Measurements from ENCODE around the gene GM2A.
"Not testable (repeated sequence)": the region's sequence is repeated elsewhere in the genome, so short reads cannot be mapped to it uniquely, and the experiment has no call there.

Gene GM2A

DNA sequence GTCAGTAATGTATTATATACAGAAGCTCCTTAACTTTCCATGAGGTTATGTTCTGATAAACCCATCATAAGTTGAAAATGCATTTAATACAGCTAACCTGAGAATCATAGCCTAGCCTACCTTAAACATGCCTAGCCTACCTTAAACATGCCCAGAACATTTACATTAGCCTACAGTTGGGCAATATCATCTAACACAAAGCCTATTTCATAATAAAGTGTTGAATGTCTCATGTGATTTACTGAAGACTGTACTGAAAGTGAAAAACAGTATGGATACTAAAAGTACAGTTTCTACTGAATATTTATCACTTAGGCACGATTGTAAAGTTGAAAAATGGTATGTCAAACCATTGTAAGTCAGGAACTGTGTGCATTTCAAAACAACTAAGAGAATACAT is 1.6 kb downstream of the GM2A start:
- no peak for DNase-seq

DNA sequence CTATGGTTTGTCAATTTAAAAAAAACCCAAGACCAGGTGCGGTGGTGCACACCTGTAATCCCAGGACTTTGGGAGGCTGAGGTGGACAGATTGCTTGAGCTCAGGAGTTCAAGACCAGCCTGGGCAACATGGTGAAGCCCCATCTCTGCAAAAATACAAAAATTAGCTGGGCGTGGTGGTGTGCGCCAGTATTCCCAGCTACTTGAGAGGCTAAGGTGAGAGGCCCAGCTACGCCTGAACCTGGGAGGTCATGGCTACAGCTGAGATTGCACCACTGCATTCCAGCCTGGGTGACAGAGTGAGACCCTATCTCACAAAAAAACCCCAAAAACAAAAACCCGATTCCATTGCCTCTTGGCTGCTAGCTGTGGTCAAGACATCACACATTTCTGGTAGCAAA is 2.0 kb downstream of the GM2A start:
- not testable (repeated sequence) for DNase-seq

DNA sequence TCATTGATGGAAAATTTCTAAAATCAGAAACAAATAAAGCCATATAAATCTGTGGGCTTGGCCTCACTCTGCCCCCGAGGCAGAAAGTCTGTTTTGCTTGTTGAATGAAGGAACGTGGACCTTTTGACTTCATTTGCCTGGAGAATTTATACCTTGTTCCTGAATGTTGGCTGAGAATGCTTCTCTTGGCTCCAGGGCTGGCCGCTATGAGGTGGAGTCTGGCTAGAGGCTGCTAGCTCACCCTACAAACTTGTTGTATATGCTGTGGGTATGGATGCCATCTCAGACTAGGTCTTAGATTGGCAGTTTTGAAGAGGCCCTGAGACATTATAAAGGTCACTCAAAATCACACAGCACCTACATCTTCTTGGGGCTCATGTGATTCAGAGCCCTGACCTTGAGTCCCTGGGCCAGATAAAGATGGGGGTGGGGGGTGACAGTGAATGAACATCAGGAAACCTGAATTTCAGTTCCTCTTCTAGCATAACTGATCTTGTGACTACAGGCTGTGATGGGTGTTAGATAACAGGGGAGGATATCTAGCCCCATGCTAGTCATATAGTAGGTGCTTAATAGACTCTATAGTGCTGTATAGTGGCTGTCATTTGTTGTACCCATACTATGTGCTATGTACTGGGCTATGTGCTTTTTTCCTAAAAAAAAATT is 2.8 kb downstream of the GM2A start:
- DNase-seq: no peak

DNA sequence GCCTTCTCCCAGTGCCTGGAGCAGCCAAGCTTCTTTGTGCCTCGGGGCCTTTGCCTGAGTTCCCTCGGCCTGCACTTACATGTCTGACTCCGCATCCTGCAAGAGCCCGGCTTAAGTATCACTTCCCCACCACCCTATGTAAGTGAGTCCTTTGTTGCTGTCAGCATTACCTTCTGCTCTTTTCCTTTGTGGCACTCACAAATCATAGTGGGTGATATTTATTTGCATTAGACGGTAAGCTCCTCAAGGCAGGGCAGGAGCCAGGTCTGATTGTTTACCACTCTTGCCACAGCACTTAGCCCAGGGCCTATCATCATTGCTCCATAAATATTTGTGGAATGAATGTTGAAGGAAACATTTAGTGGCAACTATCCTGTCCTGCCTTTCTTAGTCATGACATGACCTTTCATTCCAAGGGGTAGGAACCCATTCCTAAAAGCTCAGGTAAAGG is 4.8 kb downstream of the GM2A start:
- no peak for DNase-seq

DNA sequence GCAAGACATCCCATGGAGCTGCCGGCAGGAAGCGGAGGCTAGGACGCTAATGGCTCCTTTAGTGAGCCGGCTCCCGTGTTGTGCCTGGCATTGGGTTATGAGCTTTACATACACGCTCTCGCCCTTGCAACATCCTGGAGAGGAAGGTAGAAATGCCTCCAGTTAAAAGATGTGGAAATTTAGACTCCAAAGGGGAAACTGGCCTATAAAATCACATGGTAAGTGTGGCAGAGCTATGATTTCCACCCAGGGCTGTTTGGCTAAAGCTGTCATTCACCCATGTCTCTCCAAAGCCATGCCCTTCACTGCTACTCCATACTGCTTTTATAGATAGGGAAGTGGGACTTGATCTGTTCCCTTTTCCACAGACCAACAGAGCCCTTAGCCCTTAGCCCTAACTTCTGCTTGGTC is 5.2 kb downstream of the GM2A start:
- no peak for DNase-seq

DNA sequence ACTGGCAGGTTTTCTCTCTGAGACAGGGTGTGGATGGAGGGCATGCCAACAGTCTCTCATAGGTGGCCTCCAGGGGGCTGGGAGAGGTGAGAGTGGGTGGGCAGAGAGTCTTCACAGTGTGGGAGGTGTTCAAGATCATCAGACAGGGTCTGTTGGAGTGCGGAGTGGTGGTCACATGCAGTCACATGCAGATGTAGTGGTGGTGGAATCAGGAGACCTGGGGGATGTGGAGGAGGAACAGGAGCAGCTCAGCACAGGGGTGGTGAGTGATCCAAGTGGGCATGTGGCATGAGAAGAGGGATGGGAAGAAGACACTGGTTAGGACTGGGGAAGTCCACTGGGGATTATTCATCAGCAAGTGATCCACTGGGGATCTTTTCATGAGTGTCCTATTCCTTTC is 5.8 kb downstream of the GM2A start:
- DNase-seq: no peak

DNA sequence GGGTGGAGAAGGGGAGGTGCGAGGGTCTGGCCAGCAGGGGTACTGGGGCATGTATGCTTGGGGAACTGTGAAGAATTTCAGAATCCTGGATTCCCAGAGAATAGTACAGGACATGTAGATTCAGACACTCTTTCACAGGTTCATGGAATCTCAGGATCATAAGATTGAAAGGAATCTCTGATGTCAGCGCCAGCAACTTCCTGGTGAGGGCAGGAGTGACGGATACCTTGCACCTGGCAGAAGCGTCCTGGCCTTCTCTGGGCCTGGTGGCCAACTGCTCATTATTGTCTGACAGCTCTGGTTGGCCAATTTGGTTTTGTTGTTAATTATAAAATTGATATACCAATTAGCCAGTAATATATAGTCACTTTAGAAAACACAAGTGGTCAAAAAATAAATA is 6.9 kb downstream of the GM2A start:
- DNase-seq: no peak

DNA sequence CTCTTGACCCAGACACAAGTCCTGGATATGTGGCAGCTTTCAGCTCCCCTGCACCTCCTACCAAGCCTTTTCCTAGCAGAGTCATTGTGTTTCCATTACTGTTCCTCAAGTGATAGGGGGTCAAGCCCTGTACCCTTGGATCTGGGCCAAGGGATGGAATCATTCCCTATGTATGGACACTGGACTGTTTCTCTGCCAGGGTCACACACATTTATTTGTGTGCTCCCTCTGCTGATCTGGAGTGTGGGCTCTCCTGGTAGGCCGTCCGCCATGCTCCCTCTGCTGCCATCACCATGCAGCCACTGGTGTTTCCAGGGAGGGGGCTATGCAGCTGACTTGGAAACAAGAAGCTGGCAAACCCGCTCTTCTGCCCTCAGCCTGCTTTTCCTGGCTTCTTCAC is 9.5 kb downstream of the GM2A start:
- no peak for DNase-seq

DNA sequence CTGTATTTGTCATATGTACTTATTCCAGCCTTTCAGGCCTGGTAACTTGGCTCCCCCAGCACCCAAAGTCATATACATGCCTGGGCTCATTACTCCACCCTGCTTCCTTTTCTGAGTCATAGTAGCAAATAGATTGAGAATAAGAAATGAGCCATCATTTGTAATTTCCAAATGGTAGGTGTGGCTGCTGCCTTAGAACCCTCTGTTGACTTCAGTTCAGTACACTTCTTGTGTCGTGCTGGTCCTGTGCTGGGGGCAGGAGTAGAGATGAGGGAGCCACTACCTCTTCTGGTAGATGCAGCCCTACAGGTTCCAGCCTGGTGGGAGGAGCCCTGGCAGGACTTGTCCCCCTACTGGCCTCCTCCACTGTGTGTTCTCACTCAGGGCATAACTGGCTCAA is 11.1 kb downstream of the GM2A start:
- no peak for DNase-seq

DNA sequence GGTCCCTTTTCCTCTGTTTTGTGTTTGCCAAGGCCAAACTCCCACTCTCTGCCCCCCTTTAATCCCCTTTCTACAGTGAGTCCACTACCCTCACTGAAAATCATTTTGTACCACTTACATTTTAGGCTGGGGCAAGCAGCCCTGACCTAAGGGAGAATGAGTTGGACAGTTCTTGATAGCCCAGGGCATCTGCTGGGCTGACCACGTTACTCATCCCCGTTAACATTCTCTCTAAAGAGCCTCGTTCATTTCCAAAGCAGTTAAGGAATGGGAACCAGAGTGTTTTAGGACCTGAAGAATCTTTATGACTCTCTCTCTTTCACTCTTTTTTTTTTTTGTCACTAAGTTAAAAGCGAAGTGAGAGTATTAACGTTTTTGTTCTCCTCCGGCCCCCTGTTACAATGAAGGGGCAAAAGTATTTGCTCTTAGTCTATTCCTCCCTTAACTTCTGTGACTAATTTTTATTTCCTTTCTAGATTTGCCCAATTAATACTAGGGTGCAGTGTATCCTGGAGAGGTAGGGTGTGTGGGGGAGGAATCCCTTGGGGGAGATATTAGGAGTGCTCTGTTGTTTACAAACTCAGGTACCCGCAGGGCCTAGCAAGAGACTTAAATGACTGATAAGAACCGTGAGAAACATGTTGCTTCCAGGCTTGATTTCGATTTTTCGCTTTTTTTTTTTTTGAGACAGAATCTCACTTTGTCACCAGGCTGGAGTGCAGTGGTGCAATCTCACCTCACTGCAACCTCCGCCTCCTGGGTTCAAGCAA is 14.7 kb downstream of the GM2A start:
- no peak for DNase-seq

DNA sequence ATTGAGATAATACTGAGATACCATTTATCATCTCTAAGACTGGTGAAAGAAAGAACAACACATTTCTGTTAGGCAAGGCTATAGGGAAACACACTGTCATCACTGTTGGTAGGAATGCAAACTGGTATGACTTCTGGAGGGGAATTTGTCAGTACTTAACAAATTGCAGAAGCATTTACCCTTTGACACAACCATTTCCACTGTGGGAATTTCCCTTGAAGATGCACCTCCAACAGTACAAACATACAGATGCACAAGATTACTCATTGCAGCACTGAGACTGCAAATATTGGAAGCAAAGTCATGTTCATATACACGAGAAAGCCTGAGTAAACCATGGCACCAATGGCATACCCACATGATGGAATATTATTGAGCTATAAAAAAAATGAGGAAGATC is 17.6 kb downstream of the GM2A start:
- DNase-seq: no peak

DNA sequence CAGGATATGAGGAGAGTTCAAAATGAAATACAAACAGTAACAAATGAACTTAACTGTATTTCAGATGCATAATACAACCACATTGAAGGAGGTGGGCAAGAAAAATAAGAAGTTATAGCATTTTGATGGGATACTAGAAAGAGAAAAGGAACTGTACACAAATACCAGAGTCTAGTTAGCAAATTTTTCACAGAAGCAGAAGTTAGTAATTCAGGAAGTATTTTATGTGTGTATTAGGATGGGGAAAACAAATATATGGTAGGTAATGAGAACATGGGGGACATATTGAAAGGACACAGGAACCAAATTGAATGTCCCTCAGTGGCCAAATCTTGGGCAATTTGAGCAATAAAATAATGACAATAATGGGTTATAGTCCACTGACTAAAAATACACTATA is 18.4 kb downstream of the GM2A start:
- DNase-seq: no peak

DNA sequence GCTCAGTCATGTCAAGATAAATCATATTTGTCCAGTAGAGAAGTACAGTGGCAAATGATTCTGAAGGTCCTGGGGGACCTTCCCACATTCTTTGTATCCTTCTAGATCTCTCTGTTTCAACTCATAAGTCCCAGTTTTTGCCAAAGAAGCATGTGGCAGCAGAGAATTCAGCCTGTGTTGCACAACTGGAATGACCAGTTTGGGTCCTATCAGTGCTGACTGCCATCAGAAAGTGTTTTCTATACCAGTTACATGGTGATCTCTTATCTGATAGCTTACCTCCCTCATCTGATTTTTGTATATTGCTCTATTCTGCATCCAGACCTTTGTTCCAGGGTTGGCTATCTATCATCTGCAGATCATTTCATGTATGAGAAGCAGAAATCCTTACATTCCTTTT is 21.7 kb downstream of the GM2A start:
- no peak for DNase-seq

DNA sequence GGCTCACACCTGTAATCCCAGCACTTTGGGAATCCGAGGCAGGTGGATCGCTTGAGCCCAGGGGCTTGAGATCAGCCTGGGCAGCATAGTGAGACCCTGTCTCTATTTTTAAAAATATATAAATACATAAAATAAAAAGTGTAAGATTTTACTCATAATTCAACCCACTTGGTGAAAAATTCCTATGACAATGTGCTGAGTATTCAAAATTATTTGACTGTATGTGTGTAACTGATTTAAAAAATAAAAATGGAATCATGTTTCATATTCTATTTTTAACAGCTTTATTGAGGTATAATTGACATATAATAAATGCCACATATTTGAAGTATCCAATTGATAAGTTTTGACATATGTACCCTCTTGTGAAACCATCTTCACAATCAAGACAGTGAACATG is 22.8 kb downstream of the GM2A start:
- no peak for DNase-seq

DNA sequence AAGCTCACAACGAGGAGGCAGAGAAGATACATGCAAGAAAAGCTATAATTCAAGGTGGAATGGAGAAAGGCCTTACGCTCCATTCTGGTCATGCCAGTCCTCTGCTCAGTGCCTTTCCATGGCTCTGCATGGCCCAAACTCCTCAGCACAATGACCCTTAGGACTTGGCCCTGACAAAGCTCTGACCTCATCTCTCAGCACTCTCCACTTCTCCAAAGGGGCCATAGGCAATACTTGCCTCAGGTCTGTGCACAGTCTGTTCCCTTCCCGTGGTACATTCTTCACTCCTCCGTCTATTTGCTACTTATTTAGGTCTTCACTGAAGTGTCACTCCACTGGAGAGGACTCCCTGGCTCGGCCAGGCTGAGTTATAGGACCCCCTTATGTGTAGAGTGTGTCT is 25.9 kb downstream of the GM2A start:
- no peak for DNase-seq

DNA sequence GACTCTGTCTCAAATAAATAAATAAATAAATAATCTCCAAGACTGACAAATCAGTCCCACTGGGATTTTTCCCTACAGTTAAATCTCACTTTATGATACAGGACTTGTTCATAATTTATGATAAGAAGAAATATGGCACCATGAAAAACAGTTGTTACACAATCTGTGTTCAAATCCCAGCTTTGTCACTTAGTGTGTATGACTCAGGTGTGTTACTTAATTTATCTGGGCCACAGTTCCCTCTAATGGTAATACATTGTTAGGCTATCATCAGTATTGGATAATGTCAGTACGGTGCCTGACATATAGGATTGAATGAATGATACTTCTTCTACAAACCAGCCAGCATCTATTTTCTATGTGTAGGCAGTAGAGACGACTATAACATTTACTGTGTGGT is 27.5 kb downstream of the GM2A start:
- no peak for DNase-seq

DNA sequence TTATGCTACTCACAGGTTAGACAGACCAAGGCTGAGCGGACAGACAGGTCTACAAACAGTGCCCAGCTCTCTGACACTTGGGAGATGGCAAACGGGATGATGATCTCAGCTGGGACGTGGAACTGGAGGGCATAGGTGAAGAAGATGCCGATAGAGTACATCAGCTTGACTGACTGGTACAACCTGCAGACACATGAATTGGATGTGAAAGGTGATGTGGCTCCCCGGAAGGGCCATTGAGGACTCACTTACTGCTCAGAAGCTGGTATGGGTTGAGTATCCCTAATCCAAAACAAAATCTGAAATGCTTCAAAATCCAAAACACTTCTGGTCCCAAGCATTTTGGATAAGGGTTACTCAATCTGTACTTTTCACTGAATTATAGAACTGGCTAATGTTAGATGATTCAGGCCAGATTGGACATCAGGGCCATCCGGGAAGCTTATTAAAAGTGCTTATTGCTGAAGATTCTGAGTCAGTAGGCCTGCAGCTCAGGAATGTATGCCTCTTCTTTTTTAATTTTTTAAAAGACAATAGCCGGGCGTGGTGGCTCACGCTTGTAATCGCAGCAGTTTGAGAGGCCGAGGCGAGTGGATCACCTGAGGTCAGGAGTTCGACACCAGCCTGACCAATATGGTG is 28.1 kb downstream of the GM2A start:
- no peak for DNase-seq

DNA sequence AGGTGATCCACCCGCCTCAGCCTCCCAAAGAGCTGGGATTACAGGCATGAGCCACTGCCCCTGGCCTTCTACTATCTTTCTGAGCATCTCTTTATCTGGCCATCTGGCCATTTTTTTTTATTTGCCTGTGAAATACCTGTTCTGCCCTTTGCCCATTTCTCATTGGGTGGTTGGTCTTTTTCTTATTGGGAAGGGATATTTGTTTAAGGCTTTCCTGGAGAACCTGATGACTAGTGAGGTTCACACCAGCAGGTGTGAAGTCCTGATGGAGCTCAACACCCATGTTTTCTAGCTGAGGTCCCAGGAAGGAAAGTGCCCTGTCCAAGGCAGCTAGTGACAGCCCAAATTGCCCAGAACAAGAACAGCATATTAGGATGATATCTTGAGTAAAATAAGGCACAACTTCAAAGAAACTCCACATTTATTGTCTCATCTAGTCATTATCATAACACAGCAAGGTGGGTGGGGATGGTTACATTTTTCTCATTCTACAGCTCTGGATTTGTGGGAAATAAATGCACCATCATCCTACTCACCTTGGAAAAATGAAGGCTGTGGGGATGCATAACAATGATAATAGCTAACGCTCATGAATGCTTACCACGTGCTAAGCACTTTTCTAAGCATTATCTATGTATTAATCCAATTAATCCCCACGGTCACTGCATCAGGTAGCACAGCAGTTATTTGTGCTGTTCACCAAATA is 30.3 kb downstream of the GM2A start:
- DNase-seq: no peak

DNA sequence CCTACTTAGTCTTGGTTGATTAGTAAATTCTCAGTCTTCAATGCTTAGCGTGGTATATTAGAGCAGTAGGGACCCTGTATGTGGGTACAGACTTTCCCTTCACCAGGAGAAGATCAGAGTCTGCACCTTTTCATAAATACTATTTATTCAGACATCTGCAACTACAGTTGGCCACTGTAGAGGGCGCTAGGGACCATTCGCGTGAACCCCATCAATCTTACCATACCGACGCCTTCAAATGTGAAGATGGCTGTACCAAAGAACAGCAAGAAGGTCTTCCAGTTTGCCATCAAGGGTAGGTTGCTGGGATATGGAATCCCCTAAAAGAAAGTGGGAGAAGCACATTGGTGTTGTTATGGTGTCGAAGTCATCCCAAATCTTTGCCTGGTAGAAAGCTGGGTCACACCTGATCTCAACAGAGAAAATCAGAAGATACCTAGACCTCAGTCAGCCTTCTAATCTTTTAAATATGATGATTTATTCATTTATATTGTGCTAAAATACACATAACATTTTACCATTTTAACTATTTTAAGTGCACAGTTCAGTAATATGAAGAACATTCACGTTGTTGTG is 31.5 kb downstream of the GM2A start:
- no peak for DNase-seq

DNA sequence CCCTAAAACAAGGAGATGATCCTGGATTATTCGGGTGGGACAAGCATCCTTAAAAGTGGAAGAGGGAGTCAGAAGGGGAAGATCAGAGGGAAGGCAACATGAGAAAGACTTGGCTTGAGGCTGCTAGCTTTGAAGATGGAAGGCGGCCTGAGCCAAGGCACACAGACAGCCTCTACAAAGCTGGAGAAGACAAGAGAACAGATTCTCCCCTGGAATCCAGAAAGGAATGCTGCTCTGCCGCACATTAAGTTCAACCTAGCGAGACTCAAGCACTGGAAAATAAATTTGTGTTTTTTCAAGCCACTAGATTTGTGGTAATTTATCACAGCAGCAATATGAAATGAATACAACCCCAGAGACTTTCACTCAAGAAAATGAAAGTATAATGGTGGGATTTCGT is 32.7 kb downstream of the GM2A start:
- no peak for DNase-seq

DNA sequence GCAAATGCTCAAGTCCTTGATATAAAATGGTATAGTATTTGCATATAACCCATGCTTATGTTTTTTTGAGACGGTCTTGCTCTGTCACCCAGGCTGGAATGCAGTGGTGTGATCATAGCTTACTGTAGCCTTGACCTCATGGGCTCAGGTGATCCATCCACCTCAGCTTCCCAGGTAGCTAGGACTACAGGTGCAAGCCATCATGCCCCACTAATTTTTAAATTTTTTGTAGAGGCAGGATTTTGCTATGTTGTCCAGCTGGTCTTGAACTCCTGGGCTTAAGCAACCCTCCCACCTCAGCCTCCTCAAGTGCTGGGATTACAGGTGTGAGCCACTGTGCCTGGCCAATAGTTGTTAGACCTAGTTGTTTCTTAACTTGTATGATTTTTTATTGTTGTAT is 33.3 kb downstream of the GM2A start:
- no peak for DNase-seq

DNA sequence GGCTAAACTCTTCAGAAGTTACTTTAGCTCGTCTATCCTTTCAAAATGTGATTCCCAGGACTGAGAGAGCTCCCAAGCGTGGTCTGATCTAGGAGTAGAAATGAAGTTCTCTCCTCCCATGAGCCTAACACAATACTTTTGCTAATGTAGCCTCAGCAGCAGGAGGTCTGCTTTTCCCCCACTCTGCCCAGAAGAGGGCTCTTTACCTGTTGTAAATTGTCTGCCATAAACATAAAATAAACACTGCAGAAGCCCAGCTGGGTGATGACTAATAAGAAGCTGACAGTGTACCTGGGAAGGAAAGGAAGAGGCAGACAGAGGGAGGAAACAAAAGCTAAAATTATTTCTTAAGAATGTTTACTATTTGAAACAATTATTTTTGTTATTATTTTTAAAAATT is 35.2 kb downstream of the GM2A start:
- DNase-seq: peak; percentile 63

DNA sequence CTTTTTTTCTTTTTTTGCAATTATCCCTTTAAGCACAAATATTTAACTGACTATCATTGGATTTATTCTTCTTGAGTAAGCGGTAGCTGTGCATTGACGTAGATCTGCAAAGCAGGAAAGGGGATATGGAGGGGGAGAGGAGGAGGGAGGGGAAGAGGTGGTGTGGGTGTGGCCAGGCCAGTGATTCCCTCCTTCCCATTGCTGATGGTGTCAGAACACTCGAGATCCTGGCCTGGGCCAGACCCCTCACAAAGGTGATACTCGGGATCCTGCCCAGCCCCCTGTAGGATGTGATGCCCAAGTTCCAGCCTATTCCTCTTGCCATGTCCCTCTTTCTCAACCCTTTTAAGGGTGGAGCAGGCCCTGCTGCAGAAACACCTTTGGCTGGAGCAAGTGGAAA is 40.6 kb downstream of the GM2A start:
- DNase-seq: no peak

All from DMS153 (cell line).